ENCODE measurements around the gene PRICKLE1. TPM values are rescaled to one million over a fixed set of nuclear protein-coding genes. Genes with fewer than 3 reads are reported as not detected.

PRICKLE1 gene
- total RNA-seq, 6 experiments from 2014 or later, result 3.7 to 10.0 (median 8.6) TPM

GRCh38 chr12:42516573-42516972 is 73.0 kb downstream of the PRICKLE1 start:
- Mint-ChIP-seq H3K4me3 (no peak overlapping the region), H3K4me1 (ENCODE audit: low read depth) (no peaks in the 10 kb centered on the region), H3K9me3 (peaks cover 11% of the 10 kb centered on the region; the same call in 1 of the 2 replicates), H3K27me3 (ENCODE audit: insufficient read depth) (peaks cover 9% of the 10 kb centered on the region; the same call in 1 of the 2 replicates), H3K36me3 (ENCODE audit: low read depth) (no peaks in the 10 kb centered on the region), H3K27ac (no peak overlapping the region)
- DNase-seq, result no peak
- no peak for TF ChIP-seq CTCF (IDR thresholded peaks at IDR 0.05)

- DNase-seq, result no peak
- TF ChIP-seq CTCF (IDR thresholded peaks at IDR 0.05), result no peak
- no peaks in the 10 kb centered on the region for H3K4me1 Mint-ChIP-seq (ENCODE audit: low read depth)
- H3K9me3 Mint-ChIP-seq, result peaks cover 7% of the 10 kb centered on the region; the same call in 1 of the 2 replicates
- no peak overlapping the region for H3K4me3 Mint-ChIP-seq
- no peak overlapping the region for H3K27ac Mint-ChIP-seq
- H3K27me3 Mint-ChIP-seq (ENCODE audit: insufficient read depth), result peaks cover 10% of the 10 kb centered on the region; the same call in 1 of the 2 replicates
- H3K36me3 Mint-ChIP-seq (ENCODE audit: low read depth), result no peaks in the 10 kb centered on the region
Observed at GRCh38 chr12:42511656-42512055, 77.9 kb downstream of the PRICKLE1 start.

GRCh38 chr12:42510823-42511222 is 78.7 kb downstream of the PRICKLE1 start:
- H3K27me3 Mint-ChIP-seq (ENCODE audit: insufficient read depth), result peaks cover 8% of the 10 kb centered on the region; the same call in 1 of the 2 replicates
- no peaks in the 10 kb centered on the region for H3K36me3 Mint-ChIP-seq (ENCODE audit: low read depth)
- no peak for DNase-seq
- no peaks in the 10 kb centered on the region for H3K9me3 Mint-ChIP-seq
- H3K4me1 Mint-ChIP-seq (ENCODE audit: low read depth), result no peaks in the 10 kb centered on the region
- no peak overlapping the region for H3K4me3 Mint-ChIP-seq
- H3K27ac Mint-ChIP-seq, result no peak overlapping the region
- TF ChIP-seq CTCF (IDR thresholded peaks at IDR 0.05), result no peak

GRCh38 chr12:42508913-42509460 is 80.6 kb downstream of the PRICKLE1 start:
- TF ChIP-seq CTCF (IDR thresholded peaks at IDR 0.05), result no peak
- H3K4me1 Mint-ChIP-seq (ENCODE audit: low read depth), result no peaks in the 10 kb centered on the region
- DNase-seq, result no peak
- peaks cover 7% of the 10 kb centered on the region; the same call in 1 of the 2 replicates for H3K27me3 Mint-ChIP-seq (ENCODE audit: insufficient read depth)
- H3K4me3 Mint-ChIP-seq, result no peak overlapping the region
- H3K36me3 Mint-ChIP-seq (ENCODE audit: low read depth), result no peaks in the 10 kb centered on the region
- no peak overlapping the region for H3K27ac Mint-ChIP-seq
- no peaks in the 10 kb centered on the region for H3K9me3 Mint-ChIP-seq

GRCh38 chr12:42507565-42507964 is 82.0 kb downstream of the PRICKLE1 start:
- no peak for DNase-seq
- no peak for TF ChIP-seq CTCF (IDR thresholded peaks at IDR 0.05)
- Mint-ChIP-seq H3K27me3 (ENCODE audit: insufficient read depth) (peaks cover 7% of the 10 kb centered on the region; the same call in 1 of the 2 replicates), H3K36me3 (ENCODE audit: low read depth) (no peaks in the 10 kb centered on the region), H3K4me1 (ENCODE audit: low read depth) (no peaks in the 10 kb centered on the region; the same call in 1 of the 2 replicates), H3K9me3 (no peaks in the 10 kb centered on the region), H3K4me3 (no peak overlapping the region), H3K27ac (no peak overlapping the region)

Measured in HFFc6 (cell line).